ENCODE measurements around the gene ADNP. TPM values are rescaled to one million over a fixed set of nuclear protein-coding genes. Genes with fewer than 3 reads are reported as not detected.
"Not testable (repeated sequence)": the region's sequence is repeated elsewhere in the genome, so short reads cannot be mapped to it uniquely, and the experiment has no call there.

ADNP gene
- polyA plus RNA-seq (ENCODE audit: insufficient read length in 12 of 12) = 100 to 1,000 TPM in 2 of 12 donors, 10 to 100 TPM in 10; 52.8 to 173 (median 63.5) TPM
- long read RNA-seq, donor 1, full-length matches to known transcripts = 9 of 9 reads
- long read RNA-seq, donor 1, partial matches to known transcripts = 0 of 9 reads
- long read RNA-seq, donor 1, other reads (novel, unspliced or antisense) = 0 of 9 reads
- long read RNA-seq, donor 2, full-length matches to known transcripts = 9 of 31 reads
- long read RNA-seq, donor 2, partial matches to known transcripts = 22 of 31 reads
- long read RNA-seq, donor 2, other reads (novel, unspliced or antisense) = 0 of 31 reads
- long read RNA-seq, donor 3, full-length matches to known transcripts = 7 of 7 reads
- long read RNA-seq, donor 3, partial matches to known transcripts = 0 of 7 reads
- long read RNA-seq, donor 3, other reads (novel, unspliced or antisense) = 0 of 7 reads
- long read RNA-seq, donor 4, full-length matches to known transcripts = 6 of 12 reads
- long read RNA-seq, donor 4, partial matches to known transcripts = 6 of 12 reads
- long read RNA-seq, donor 4, other reads (novel, unspliced or antisense) = 0 of 12 reads
- long read RNA-seq, donor 5, full-length matches to known transcripts = 8 of 8 reads
- long read RNA-seq, donor 5, partial matches to known transcripts = 0 of 8 reads
- long read RNA-seq, donor 5, other reads (novel, unspliced or antisense) = 0 of 8 reads
- long read RNA-seq, donor 6, full-length matches to known transcripts = 6 of 6 reads
- long read RNA-seq, donor 6, partial matches to known transcripts = 0 of 6 reads
- long read RNA-seq, donor 6, other reads (novel, unspliced or antisense) = 0 of 6 reads
- long read RNA-seq, donor 7, full-length matches to known transcripts = 2 of 2 reads
- long read RNA-seq, donor 7, partial matches to known transcripts = 0 of 2 reads
- long read RNA-seq, donor 7, other reads (novel, unspliced or antisense) = 0 of 2 reads
- long read RNA-seq, donor 8, full-length matches to known transcripts = 13 of 13 reads
- long read RNA-seq, donor 8, partial matches to known transcripts = 0 of 13 reads
- long read RNA-seq, donor 8, other reads (novel, unspliced or antisense) = 0 of 13 reads
- long read RNA-seq, donor 9, full-length matches to known transcripts = 5 of 5 reads
- long read RNA-seq, donor 9, partial matches to known transcripts = 0 of 5 reads
- long read RNA-seq, donor 9, other reads (novel, unspliced or antisense) = 0 of 5 reads
- long read RNA-seq, donor 10, full-length matches to known transcripts = 4 of 4 reads
- long read RNA-seq, donor 10, partial matches to known transcripts = 0 of 4 reads
- long read RNA-seq, donor 10, other reads (novel, unspliced or antisense) = 0 of 4 reads
- long read RNA-seq, donor 11, full-length matches to known transcripts = 10 of 10 reads
- long read RNA-seq, donor 11, partial matches to known transcripts = 0 of 10 reads
- long read RNA-seq, donor 11, other reads (novel, unspliced or antisense) = 0 of 10 reads

- peak; percentile 93 for DNase-seq
These were observed at the start of gene ADNP for GRCh38 chr20:50931306-50932015. ADNP (minus strand) TSS chr20:50931437; CDS start chr20:50903996, 27,441 bp downstream.

- no peak for DNase-seq
These were observed 48.9 kb upstream of the ADNP start for GRCh38 chr20:50980071-50980681.

- DNase-seq = not testable (repeated sequence)
These were observed 47.3 kb upstream of the ADNP start for GRCh38 chr20:50978533-50978932.

GRCh38 chr20:50977066-50978021 is 46.1 kb upstream of the ADNP start:
- no peak for DNase-seq

- DNase-seq = no peak
These were observed 44.6 kb upstream of the ADNP start for GRCh38 chr20:50975701-50976330.

GRCh38 chr20:50969912-50970311 is 38.7 kb upstream of the ADNP start:
- no peak for DNase-seq

GRCh38 chr20:50969435-50969834 is 38.2 kb upstream of the ADNP start:
- no peak for DNase-seq

GRCh38 chr20:50968289-50968688 is 37.1 kb upstream of the ADNP start:
- no peak for DNase-seq

GRCh38 chr20:50967586-50967985 is 36.3 kb upstream of the ADNP start:
- DNase-seq = no peak

GRCh38 chr20:50959543-50960126 is 28.4 kb upstream of the ADNP start:
- no peak for DNase-seq

- peak; percentile 96 for DNase-seq
These were observed 27.6 kb upstream of the ADNP start, which contains the start of gene MOCS3 for GRCh38 chr20:50958615-50959542. MOCS3 (plus strand) TSS chr20:50958818; CDS start chr20:50958843, 25 bp downstream.

- no peak for DNase-seq
These were observed 26.8 kb upstream of the ADNP start, which contains the start of gene DPM1 for GRCh38 chr20:50957798-50958614. DPM1 (minus strand) TSS chr20:50958532; CDS start chr20:50958523, 9 bp downstream.

- DNase-seq = no peak
These were observed 26.0 kb upstream of the ADNP start for GRCh38 chr20:50957276-50957675.

GRCh38 chr20:50953821-50954220 is 22.6 kb upstream of the ADNP start:
- DNase-seq = no peak

- no peak for DNase-seq
These were observed 22.0 kb upstream of the ADNP start for GRCh38 chr20:50953196-50953595.

Data from muscle of arm (tissue), 14 donors.